ENCODE results near the gene ZNF710.
"Not testable (repeated sequence)": the region's sequence is repeated elsewhere in the genome, so short reads cannot be mapped to it uniquely, and the experiment has no call there.

The ZNF710 gene

GRCh38 chr15:90101130-90101968 is 100.2 kb downstream of the ZNF710 start:
- H3K4me1 ChIP-seq: peaks cover 58 to 70% (median 63%) of the 10 kb centered on the region in 10 experiments
- peak overlapping the region; percentile 93 to 99 (median 94) for H3K4me3 ChIP-seq
- H3K9ac ChIP-seq: peak overlapping the region; percentile 90 to 100 (median 99)

GRCh38 chr15:90101969-90102890 is 101.1 kb downstream of the ZNF710 start, which contains the start of gene IDH2:
IDH2 (minus strand) TSS chr15:90102468; CDS start chr15:90102390, 78 bp downstream.
- Histone ChIP-seq H3K4me3 (peak within 1 kb of the TSS; percentile 93 to 99 (median 94)), H3K4me1 (peaks cover 54 to 62% (median 58%) of the 10 kb centered on the region in 10 experiments), H3K27ac (peak within 1 kb of the TSS; percentile 82 to 100 (median 99)), H3K27me3 (peaks cover 6 to 16% (median 15%) of the 10 kb centered on the region in 11 experiments; a peak in 15 of 22 replicates), H3K36me3 (peaks cover 0 to 10% (median 0%) of the 10 kb centered on the region in 11 experiments; a peak in 5 of 22 replicates), H3K4me2 (peak within 1 kb of the TSS; percentile 95 to 100 (median 99)), H4K20me1 (peaks cover 34 to 43% (median 39%) of the 10 kb centered on the region in 11 experiments; a peak in 21 of 22 replicates), H3K9ac (peak within 1 kb of the TSS; percentile 90 to 100 (median 99)), H3K9me3 (replicated peaks in 1 of 11) (no peaks in the 10 kb centered on the region)
- TF ChIP-seq Cebpa-rat (IDR thresholded peaks at IDR 0.05): no peak

More at GRCh38 chr15:90101130-90101968, 100.2 kb downstream of the ZNF710 start:
- H3K4me2 ChIP-seq: peak overlapping the region; percentile 95 to 100 (median 99)
- peaks cover 41 to 51% (median 48%) of the 10 kb centered on the region in 11 experiments; a peak in 21 of 22 replicates for H4K20me1 ChIP-seq
- no peaks in the 10 kb centered on the region for H3K9me3 ChIP-seq (replicated peaks in 1 of 11)
- peak overlapping the region; percentile 82 to 100 (median 99) for H3K27ac ChIP-seq
- peaks cover 6 to 16% (median 15%) of the 10 kb centered on the region in 11 experiments; a peak in 15 of 22 replicates for H3K27me3 ChIP-seq
- no peak for TF ChIP-seq Cebpa-rat (IDR thresholded peaks at IDR 0.05)
- H3K36me3 ChIP-seq: peaks cover 0 to 17% (median 4%) of the 10 kb centered on the region in 11 experiments; a peak in 7 of 22 replicates

- H4K20me1 ChIP-seq: peaks cover 19 to 27% (median 23%) of the 10 kb centered on the region in 11 experiments; a peak in 20 of 22 replicates
- no peak overlapping the region for H3K27ac ChIP-seq
- peaks cover 39 to 46% (median 42%) of the 10 kb centered on the region in 10 experiments for H3K4me1 ChIP-seq
- peak overlapping the region in 1 of 11 experiments; percentile 17; a peak in 1 of 22 replicates for H3K9ac ChIP-seq
- H3K9me3 ChIP-seq (replicated peaks in 1 of 11): no peaks in the 10 kb centered on the region
- peak overlapping the region in 5 of 11 experiments; percentile 97 to 100 (median 99); a peak in 6 of 22 replicates for H3K4me2 ChIP-seq
- H3K36me3 ChIP-seq: peaks cover 0 to 10% (median 0%) of the 10 kb centered on the region in 11 experiments; a peak in 5 of 22 replicates
- H3K4me3 ChIP-seq: no peak overlapping the region
- H3K27me3 ChIP-seq: peaks cover 6 to 16% (median 15%) of the 10 kb centered on the region in 11 experiments; a peak in 15 of 22 replicates
- no peak for TF ChIP-seq Cebpa-rat (IDR thresholded peaks at IDR 0.05)
These were observed 102.7 kb downstream of the ZNF710 start for GRCh38 chr15:90103701-90104329.

GRCh38 chr15:90104551-90104950 is 103.4 kb downstream of the ZNF710 start:
- H3K27ac ChIP-seq: no peak overlapping the region
- no peak for TF ChIP-seq Cebpa-rat (IDR thresholded peaks at IDR 0.05)
- no peak overlapping the region for H3K9ac ChIP-seq
- no peak overlapping the region for H3K4me2 ChIP-seq
- peaks cover 0 to 10% (median 0%) of the 10 kb centered on the region in 11 experiments; a peak in 5 of 22 replicates for H3K36me3 ChIP-seq
- H3K9me3 ChIP-seq (replicated peaks in 1 of 11): no peaks in the 10 kb centered on the region
- H3K4me3 ChIP-seq: no peak overlapping the region
- H3K4me1 ChIP-seq: peaks cover 31 to 39% (median 35%) of the 10 kb centered on the region in 10 experiments
- H3K27me3 ChIP-seq: peaks cover 6 to 16% (median 15%) of the 10 kb centered on the region in 11 experiments; a peak in 15 of 22 replicates
- peaks cover 11 to 19% (median 16%) of the 10 kb centered on the region in 11 experiments; a peak in 18 of 22 replicates for H4K20me1 ChIP-seq

- Histone ChIP-seq H4K20me1 (peaks cover 2 to 10% (median 6%) of the 10 kb centered on the region in 11 experiments; a peak in 13 of 22 replicates), H3K4me3 (no peak overlapping the region), H3K4me1 (peaks cover 22 to 34% (median 28%) of the 10 kb centered on the region in 10 experiments), H3K9ac (no peak overlapping the region), H3K36me3 (peaks cover 0 to under 1% (median 0%) of the 10 kb centered on the region in 11 experiments; a peak in 4 of 22 replicates), H3K4me2 (peak overlapping the region in 4 of 11 experiments; percentile 26 to 38 (median 33); a peak in 7 of 22 replicates), H3K9me3 (replicated peaks in 1 of 11) (no peaks in the 10 kb centered on the region), H3K27me3 (peaks cover 6 to 16% (median 15%) of the 10 kb centered on the region in 11 experiments; a peak in 15 of 22 replicates), H3K27ac (no peak overlapping the region)
- no peak for TF ChIP-seq Cebpa-rat (IDR thresholded peaks at IDR 0.05)
These were observed 104.4 kb downstream of the ZNF710 start for GRCh38 chr15:90105521-90105920.

GRCh38 chr15:90106522-90107117 is 105.5 kb downstream of the ZNF710 start:
- H3K27me3 ChIP-seq: peaks cover 6 to 16% (median 15%) of the 10 kb centered on the region in 11 experiments; a peak in 15 of 22 replicates
- peak overlapping the region in 6 of 11 experiments; percentile 5 to 58 (median 29); a peak in 9 of 22 replicates for H3K4me2 ChIP-seq
- H3K4me1 ChIP-seq: peaks cover 12 to 24% (median 18%) of the 10 kb centered on the region in 10 experiments; a peak in 19 of 20 replicates
- no peak overlapping the region for H3K4me3 ChIP-seq
- no peaks in the 10 kb centered on the region for H3K9me3 ChIP-seq (replicated peaks in 1 of 11)
- H3K36me3 ChIP-seq: no peaks in the 10 kb centered on the region
- TF ChIP-seq Cebpa-rat (IDR thresholded peaks at IDR 0.05): no peak
- H4K20me1 ChIP-seq: no peaks in the 10 kb centered on the region
- no peak overlapping the region for H3K9ac ChIP-seq
- no peak overlapping the region for H3K27ac ChIP-seq

- not testable (repeated sequence) for H3K9me3 ChIP-seq (replicated peaks in 1 of 11); H3K4me3 ChIP-seq; H3K36me3 ChIP-seq; H3K9ac ChIP-seq; H3K4me2 ChIP-seq; H4K20me1 ChIP-seq; H3K27ac ChIP-seq
- H3K27me3 ChIP-seq: peaks cover 6 to 16% (median 13%) of the 10 kb centered on the region in 11 experiments; a peak in 15 of 22 replicates
- H3K4me1 ChIP-seq: peaks cover 8 to 18% (median 15%) of the 10 kb centered on the region in 10 experiments; a peak in 19 of 20 replicates
These were observed 106.9 kb downstream of the ZNF710 start for GRCh38 chr15:90108038-90108437.

- Histone ChIP-seq H3K9me3 (replicated peaks in 1 of 11) (peaks cover 8 to 14% (median 10%) of the 10 kb centered on the region in 11 experiments), H3K4me1 (peaks cover 5 to 14% (median 10%) of the 10 kb centered on the region in 10 experiments; a peak in 18 of 20 replicates)
- not testable (repeated sequence) for H4K20me1 ChIP-seq, H3K27me3 ChIP-seq, H3K27ac ChIP-seq, H3K36me3 ChIP-seq, H3K4me2 ChIP-seq, H3K4me3 ChIP-seq, H3K9ac ChIP-seq
These were observed 108.1 kb downstream of the ZNF710 start for GRCh38 chr15:90109163-90109751.

All from BLaER1 treated with 17β-estradiol and CSF1 and Interleukin-3, amounts not matched to agents 10 nM and 100 nM (cell line).